Measurements from ENCODE around the gene ASNS.

The ASNS gene

GRCh38 chr7:97842772-97843345 lies 29.3 kb downstream of the ASNS start:
- DNase-seq (ENCODE audit: low read depth in 2 of 2) = no peak

GRCh38 chr7:97842006-97842405 lies 30.2 kb downstream of the ASNS start:
- DNase-seq (ENCODE audit: low read depth in 2 of 2) = no peak

GRCh38 chr7:97835296-97836138 lies 36.7 kb downstream of the ASNS start:
- DNase-seq (ENCODE audit: low read depth in 2 of 2) = peak in 1 of 2 experiments; percentile 10

- no peak for DNase-seq (ENCODE audit: low read depth in 2 of 2)
Measured at GRCh38 chr7:97819161-97819560, 53.0 kb downstream of the ASNS start.

GRCh38 chr7:97818066-97818663 lies 54.0 kb downstream of the ASNS start:
- no peak for DNase-seq (ENCODE audit: low read depth in 2 of 2)
